HG03280 (cell line): ENCODE results near the gene SMPD1.

Experiments used
- ATAC-seq: cut with Tn5 transposase; IDR thresholded peaks from one replicate; pipeline ENCODE4 v1.9.1; 2021; ENCODE audit warnings: mild to moderate bottlenecking, moderate library complexity; ENCODE audit not compliant: unreplicated experiment

Gene SMPD1

GRCh38 chr11:6410695-6411430, 20.6 kb downstream of the SMPD1 start:
- ATAC-seq, result no peak

GRCh38 chr11:6411594-6412031, 21.3 kb downstream of the SMPD1 start:
- no peak for ATAC-seq

- ATAC-seq, result no peak
These were observed 23.5 kb downstream of the SMPD1 start for GRCh38 chr11:6413791-6414201.

GRCh38 chr11:6414874-6415328, 24.6 kb downstream of the SMPD1 start:
- no peak for ATAC-seq

- no peak for ATAC-seq
These were observed 25.5 kb downstream of the SMPD1 start for GRCh38 chr11:6415797-6416196.

- no peak for ATAC-seq
These were observed 27.8 kb downstream of the SMPD1 start for GRCh38 chr11:6417907-6418556.

GRCh38 chr11:6418557-6419008, 28.3 kb downstream of the SMPD1 start:
- no peak for ATAC-seq

GRCh38 chr11:6419009-6419631, 28.8 kb downstream of the SMPD1 start, which contains the start of gene APBB1:
Gene APBB1 (minus strand): TSS chr11:6419094. CDS start chr11:6411347, 7,747 bp downstream.
- peak; percentile 54 for ATAC-seq

- no peak for ATAC-seq
These were observed 30.4 kb downstream of the SMPD1 start for GRCh38 chr11:6420677-6421076.

- ATAC-seq, result no peak
These were observed 37.2 kb downstream of the SMPD1 start for GRCh38 chr11:6427516-6427915.

GRCh38 chr11:6431861-6432260, 41.6 kb downstream of the SMPD1 start:
- ATAC-seq, result no peak

GRCh38 chr11:6433998-6434660, 43.9 kb downstream of the SMPD1 start:
- ATAC-seq, result no peak

- ATAC-seq, result no peak
These were observed 47.1 kb downstream of the SMPD1 start for GRCh38 chr11:6437423-6437822.

GRCh38 chr11:6437993-6438392, 47.7 kb downstream of the SMPD1 start:
- no peak for ATAC-seq

- no peak for ATAC-seq
These were observed 48.8 kb downstream of the SMPD1 start for GRCh38 chr11:6438979-6439571.

- ATAC-seq, result no peak
These were observed 50.7 kb downstream of the SMPD1 start, which contains the start of gene HPX for GRCh38 chr11:6440906-6441358. Gene HPX (minus strand): TSS chr11:6440987. CDS start chr11:6440963, 24 bp downstream.

- ATAC-seq, result no peak
These were observed 52.2 kb downstream of the SMPD1 start for GRCh38 chr11:6442441-6442840.

- peak; percentile 81 for ATAC-seq
These were observed 53.2 kb downstream of the SMPD1 start for GRCh38 chr11:6443269-6444003.
